ENCODE measurements around the gene TSPAN18. TPM values are rescaled to one million over a fixed set of nuclear protein-coding genes. Genes with fewer than 3 reads are reported as not detected.

Gene TSPAN18
- total RNA-seq, 1 experiment from 2014 or later, result 31.5 TPM

DNA sequence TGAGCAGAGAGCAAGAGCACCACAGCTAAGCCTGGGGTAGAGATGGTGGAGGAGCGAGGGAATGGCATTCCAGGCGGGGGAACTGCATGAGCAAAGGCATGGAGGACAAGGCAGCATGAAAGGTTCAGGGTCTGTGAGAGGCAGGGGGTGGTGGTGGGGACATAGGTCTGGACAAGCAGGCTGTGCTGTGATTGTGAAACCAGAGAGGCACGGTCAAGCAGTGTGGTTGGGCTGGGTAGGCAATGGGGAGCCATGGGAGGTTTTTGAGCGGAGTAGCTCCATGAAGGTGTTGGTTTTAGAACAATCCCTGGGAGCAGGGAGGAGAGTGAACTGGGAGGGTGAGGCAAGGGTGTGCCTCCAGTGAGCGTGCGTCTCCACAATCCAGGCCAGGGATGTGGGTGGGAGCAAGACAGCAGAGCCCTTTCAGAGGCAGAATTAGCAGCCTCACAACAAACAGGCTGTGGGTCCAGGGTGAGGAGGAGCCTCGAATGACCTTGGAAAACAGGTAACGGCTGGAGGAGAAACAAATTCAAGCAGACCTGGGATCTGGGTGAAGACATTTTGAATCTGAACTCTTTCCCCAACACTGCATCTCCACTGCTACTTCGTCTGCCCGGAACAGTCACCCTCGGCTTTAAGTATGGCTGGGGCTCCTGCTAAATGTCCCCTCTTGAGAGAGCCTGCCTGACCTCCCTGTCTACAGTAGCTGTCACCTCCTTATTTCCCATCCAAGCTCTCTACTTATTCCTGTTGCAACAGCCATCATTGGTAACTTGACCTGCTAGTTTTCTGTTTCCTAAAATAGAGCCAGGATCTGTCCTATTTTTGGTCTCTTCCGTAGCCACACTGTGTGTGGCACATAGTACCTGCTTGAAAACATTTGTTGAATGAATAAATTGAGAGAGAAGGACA is 27.0 kb upstream of the TSPAN18 start:
- H3K27me3 ChIP-seq, result 0 out of 2 replicates have a peak, but pooled peaks cover 5% of the 10 kb centered on the region
- H3K4me1 ChIP-seq, result peaks cover 3% of the 10 kb centered on the region; the same call in 1 of the 2 replicates
- H3K27ac ChIP-seq, result no peak overlapping the region
- no peak for DNase-seq
- H3K36me3 ChIP-seq, result no peaks in the 10 kb centered on the region
- no peaks in the 10 kb centered on the region for H3K9me3 ChIP-seq (replicated peaks)
- no peak overlapping the region for H3K4me3 ChIP-seq

DNA sequence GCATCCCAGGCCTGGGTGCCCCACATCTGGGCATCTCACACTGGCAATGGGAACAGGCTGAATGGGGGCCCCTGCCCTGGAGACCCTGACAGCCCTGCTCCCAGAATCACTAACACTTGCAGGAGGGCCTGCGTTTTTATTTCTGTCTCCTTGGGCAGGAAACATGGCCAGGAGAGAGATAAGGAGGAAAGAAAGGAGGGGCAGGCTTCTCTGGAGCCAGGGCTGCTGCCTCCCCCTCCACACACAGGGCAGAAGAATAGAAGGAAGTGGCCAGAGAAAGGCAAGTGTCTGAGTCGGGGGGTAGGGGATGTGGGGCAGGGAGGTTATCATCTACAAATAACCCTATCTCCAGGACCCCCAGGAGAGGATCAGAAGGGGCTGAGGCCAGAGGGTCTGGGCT is 25.5 kb upstream of the TSPAN18 start:
- Histone ChIP-seq H3K27ac (no peak overlapping the region), H3K4me3 (no peak overlapping the region), H3K27me3 (0 out of 2 replicates have a peak, but pooled peaks cover 5% of the 10 kb centered on the region), H3K4me1 (no peaks in the 10 kb centered on the region), H3K36me3 (no peaks in the 10 kb centered on the region), H3K9me3 (replicated peaks) (no peaks in the 10 kb centered on the region)
- no peak for DNase-seq

DNA sequence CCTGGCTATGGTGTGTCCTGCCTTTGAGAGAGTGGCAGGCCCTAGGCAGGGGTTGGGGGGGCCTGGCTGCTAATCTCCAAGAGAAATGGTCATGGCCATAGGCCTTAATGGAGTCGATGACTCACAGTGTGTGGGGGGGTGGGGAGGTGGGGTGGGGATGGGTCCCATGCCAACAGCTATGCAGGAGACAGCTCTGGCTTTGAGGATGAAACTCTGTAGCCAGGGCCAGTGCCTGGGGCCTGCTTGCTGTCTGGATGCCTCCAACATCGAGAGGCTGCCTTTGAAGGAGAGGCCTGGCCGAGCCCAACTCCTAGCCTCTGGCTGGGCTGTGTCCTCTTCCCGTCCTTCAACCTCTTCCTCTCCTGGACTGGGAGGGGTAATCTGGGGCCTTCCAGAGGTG is 23.9 kb upstream of the TSPAN18 start:
- Histone ChIP-seq H3K9me3 (replicated peaks) (no peaks in the 10 kb centered on the region), H3K27ac (no peak overlapping the region), H3K4me1 (peaks cover 6% of the 10 kb centered on the region), H3K4me3 (no peak overlapping the region), H3K36me3 (no peaks in the 10 kb centered on the region), H3K27me3 (0 out of 2 replicates have a peak, but pooled peaks cover 3% of the 10 kb centered on the region)
- no peak for DNase-seq

DNA sequence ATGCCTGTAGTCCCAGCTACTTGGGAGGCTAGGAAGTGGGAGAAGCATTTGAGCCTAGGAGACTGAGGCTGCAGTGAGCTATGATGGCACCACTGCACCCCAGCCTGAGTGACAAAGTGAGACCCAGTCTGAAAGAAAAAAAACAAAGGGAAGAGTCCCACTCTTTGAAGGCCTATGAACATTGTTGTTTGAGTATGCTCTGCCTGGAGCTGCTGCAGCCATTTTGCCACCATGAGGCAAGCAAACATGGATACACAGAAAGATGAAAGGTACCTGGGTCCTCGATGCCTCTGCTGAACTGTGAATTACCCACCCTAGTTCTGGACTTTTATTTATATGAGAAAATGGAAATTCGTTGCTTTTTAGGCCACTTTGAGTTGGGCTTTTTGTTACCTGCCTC is 19.7 kb upstream of the TSPAN18 start:
- no peak for DNase-seq
- Histone ChIP-seq H3K4me3 (no peak overlapping the region), H3K27ac (no peak overlapping the region), H3K27me3 (no peaks in the 10 kb centered on the region), H3K4me1 (peaks cover 19% of the 10 kb centered on the region), H3K36me3 (no peaks in the 10 kb centered on the region), H3K9me3 (replicated peaks) (no peaks in the 10 kb centered on the region; the same call in 1 of the 2 replicates)

DNA sequence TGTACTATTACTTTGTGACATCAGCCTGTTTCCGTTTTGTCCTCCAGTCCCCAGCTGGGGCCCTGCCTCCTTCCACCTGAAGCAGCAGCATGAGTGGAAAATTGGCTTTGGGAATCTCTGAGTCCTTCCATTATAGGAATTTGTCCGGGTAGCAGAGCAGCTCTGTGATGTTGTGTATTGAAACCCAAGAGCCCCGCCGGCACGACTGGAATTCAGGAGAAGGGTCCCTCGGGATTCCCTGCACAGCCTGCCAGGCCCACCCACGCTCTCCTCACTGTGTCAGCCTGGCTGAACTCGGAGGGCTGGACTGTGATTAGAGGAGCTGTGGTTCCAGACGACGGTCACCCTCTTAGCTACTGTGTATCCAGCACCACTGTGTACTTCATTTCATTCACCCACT is 18.8 kb upstream of the TSPAN18 start:
- no peak overlapping the region for H3K27ac ChIP-seq
- no peaks in the 10 kb centered on the region; the same call in 1 of the 2 replicates for H3K9me3 ChIP-seq (replicated peaks)
- H3K4me3 ChIP-seq, result no peak overlapping the region
- H3K4me1 ChIP-seq, result peaks cover 19% of the 10 kb centered on the region
- DNase-seq, result peak; percentile 85 to 88
- no peaks in the 10 kb centered on the region for H3K27me3 ChIP-seq
- H3K36me3 ChIP-seq, result no peaks in the 10 kb centered on the region

DNA sequence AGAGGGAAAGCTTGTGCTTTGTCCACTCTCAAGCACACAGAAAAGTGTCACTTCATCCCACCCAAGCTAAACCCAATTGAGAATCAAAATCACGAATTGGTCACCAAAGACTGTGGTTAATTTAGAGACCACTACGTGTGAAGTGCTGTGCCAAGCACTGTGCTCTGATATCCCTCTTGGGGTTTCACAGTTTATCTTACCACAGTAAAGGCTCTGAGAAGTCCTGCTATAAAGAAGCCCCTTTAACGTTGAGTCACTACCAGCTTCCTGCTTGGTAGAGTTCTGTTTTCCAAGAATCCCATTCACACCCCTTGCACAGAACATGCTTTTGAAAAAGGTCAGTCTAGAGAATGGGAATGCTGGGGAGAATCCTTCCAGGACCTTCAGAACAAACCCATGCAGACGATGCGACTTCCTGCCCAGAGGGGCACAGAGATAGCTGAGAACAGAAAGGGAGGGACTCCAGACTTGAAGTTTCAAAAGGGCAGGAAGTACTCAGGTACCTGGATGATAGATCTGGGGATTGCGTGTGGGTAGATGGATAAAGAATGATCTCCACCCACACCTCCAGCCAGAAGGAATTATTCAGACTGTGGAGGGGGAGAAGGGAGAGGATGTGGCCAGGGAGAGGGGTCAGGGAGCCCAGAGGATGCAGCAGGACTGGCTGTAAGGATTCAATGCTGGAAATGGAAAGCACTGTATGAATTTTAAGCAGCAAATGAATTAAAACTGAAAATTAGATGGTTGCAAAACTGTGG is 18.1 kb upstream of the TSPAN18 start:
- H3K27ac ChIP-seq, result no peak overlapping the region
- H3K27me3 ChIP-seq, result no peaks in the 10 kb centered on the region
- peaks cover 19% of the 10 kb centered on the region for H3K4me1 ChIP-seq
- no peak overlapping the region for H3K4me3 ChIP-seq
- DNase-seq, result no peak
- no peaks in the 10 kb centered on the region; the same call in 1 of the 2 replicates for H3K9me3 ChIP-seq (replicated peaks)
- H3K36me3 ChIP-seq, result no peaks in the 10 kb centered on the region

- H3K4me1 ChIP-seq, result peaks cover 19% of the 10 kb centered on the region
- H3K4me3 ChIP-seq, result no peak overlapping the region
- no peak overlapping the region for H3K27ac ChIP-seq
- H3K27me3 ChIP-seq, result no peaks in the 10 kb centered on the region; the same call in 1 of the 2 replicates
- DNase-seq, result no peak
- no peaks in the 10 kb centered on the region for H3K36me3 ChIP-seq
- no peaks in the 10 kb centered on the region; the same call in 1 of the 2 replicates for H3K9me3 ChIP-seq (replicated peaks)
Observed at GRCh38 chr11:44709281-44709562, 17.5 kb upstream of the TSPAN18 start.

- H3K4me3 ChIP-seq, result no peak overlapping the region
- no peaks in the 10 kb centered on the region; the same call in 1 of the 2 replicates for H3K9me3 ChIP-seq (replicated peaks)
- H3K4me1 ChIP-seq, result peaks cover 19% of the 10 kb centered on the region
- H3K27me3 ChIP-seq, result peaks cover 4% of the 10 kb centered on the region
- no peak overlapping the region for H3K27ac ChIP-seq
- H3K36me3 ChIP-seq, result no peaks in the 10 kb centered on the region
- no peak for DNase-seq
Observed at GRCh38 chr11:44709966-44710365, 16.8 kb upstream of the TSPAN18 start.

GRCh38 chr11:44711113-44711786 is 15.5 kb upstream of the TSPAN18 start:
- no peak overlapping the region for H3K27ac ChIP-seq
- DNase-seq, result peak; percentile 50 to 60
- peaks cover 19% of the 10 kb centered on the region for H3K4me1 ChIP-seq
- no peak overlapping the region for H3K4me3 ChIP-seq
- H3K9me3 ChIP-seq (replicated peaks), result no peaks in the 10 kb centered on the region; the same call in 1 of the 2 replicates
- H3K36me3 ChIP-seq, result no peaks in the 10 kb centered on the region
- peaks cover 7% of the 10 kb centered on the region for H3K27me3 ChIP-seq

DNA sequence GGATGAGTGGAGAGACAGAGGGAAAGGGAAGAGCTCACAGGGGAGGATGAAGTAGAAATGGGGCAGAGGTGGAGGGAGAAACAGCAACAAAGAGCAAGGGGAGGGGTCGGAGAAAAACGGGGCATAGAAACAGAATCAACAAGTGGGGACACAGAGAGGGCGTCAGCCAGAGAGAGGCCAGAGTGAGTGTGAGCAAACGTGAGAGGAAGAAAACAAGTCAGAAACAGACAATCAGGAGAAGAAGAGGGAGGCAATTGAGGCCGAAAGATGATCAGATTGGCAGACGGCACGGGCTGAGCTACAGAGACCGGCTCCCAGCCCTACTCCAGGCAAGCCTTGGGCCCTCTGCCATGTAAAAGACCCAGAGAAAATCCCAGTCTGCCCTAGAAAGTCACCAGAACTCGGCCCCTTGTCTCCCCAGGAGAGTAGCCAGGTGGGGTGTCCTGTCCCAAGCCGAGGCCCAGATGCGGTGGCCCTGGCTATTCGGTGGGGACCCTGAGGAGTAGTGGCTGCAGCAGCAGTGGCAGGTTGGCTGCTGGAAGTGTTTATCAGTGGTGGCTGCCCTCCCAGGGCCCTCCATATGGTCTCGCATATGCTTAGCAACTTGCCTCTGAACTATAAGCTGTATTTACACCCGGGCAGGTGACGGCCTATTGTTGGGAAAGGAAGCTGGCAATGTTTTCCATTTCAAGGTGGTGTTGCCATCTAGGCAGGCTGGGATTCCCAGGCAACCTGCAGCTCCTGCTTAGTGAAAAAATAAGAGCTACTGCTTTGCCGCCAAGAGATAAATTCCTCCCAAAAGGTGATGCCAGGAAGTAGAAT is 14.8 kb upstream of the TSPAN18 start:
- no peak for DNase-seq
- H3K36me3 ChIP-seq, result no peaks in the 10 kb centered on the region
- H3K27me3 ChIP-seq, result peaks cover 7% of the 10 kb centered on the region
- no peak overlapping the region for H3K27ac ChIP-seq
- peaks cover 19% of the 10 kb centered on the region for H3K4me1 ChIP-seq
- no peak overlapping the region for H3K4me3 ChIP-seq
- H3K9me3 ChIP-seq (replicated peaks), result no peaks in the 10 kb centered on the region; the same call in 1 of the 2 replicates

DNA sequence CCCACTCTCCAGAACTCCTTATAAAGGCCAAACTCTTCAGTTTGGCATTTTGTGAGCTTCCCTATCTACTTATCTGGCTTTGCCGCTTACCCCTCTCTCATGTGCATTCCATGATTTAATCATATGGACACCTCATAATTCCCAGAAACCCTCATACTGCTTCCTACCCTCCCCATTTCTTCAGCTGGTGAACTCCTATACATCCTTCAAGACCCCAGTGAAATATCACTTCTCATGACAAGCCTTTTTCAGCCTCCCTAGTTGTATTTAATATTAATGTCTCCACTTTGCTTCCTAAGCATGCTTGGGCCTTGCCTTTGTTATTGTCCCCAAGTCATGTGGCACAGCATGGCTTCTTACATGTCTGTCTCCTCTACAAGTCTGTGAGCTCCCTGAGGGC is 13.7 kb upstream of the TSPAN18 start:
- Histone ChIP-seq H3K4me1 (peaks cover 12% of the 10 kb centered on the region), H3K27me3 (peaks cover 7% of the 10 kb centered on the region), H3K4me3 (no peak overlapping the region), H3K27ac (no peak overlapping the region), H3K9me3 (replicated peaks) (no peaks in the 10 kb centered on the region; the same call in 1 of the 2 replicates), H3K36me3 (no peaks in the 10 kb centered on the region)
- no peak for DNase-seq

DNA sequence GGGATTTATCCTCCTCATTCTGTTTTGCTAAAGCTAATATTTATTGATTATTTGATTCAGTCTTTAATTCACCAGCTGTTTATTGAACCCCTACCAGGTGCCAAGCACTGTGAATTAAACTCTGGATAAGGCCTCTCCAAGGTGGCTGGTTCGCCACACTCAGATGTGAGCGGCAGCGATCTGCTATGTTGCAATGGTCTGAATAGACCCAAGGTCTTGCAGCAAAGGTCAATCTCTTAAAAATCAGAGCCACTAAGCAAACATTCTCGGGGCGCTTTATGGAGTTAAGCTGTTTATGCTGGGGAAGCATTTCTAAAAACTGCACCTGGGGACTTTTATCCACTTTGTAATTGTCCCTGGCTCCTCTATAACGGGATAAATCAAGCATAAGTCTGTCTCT is 10.5 kb upstream of the TSPAN18 start:
- Histone ChIP-seq H3K4me3 (no peak overlapping the region), H3K27ac (no peak overlapping the region), H3K4me1 (0 out of 2 replicates have a peak, but pooled peaks cover 2% of the 10 kb centered on the region), H3K9me3 (replicated peaks) (no peaks in the 10 kb centered on the region), H3K36me3 (no peaks in the 10 kb centered on the region), H3K27me3 (peaks cover 11% of the 10 kb centered on the region)
- DNase-seq, result no peak

DNA sequence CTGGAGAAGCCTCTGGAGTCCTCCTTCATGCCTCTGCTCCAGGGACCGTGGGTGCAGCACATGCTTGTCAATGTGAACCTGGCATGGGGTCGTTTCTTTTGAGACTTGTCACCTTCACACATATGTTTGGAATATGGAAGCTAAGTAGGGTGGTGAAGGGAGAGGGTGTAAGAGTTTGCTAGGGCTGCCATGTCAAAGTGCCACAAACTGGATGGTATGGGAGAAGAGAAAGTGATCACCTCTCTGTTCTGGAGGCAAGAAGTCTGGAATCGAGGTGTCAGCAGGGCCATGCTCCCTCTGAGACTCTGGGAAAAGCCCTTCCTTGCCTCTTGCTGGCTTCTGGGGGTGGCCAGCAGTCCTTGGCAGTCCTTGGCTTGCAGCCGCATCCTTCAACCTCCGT is 8.7 kb upstream of the TSPAN18 start:
- Histone ChIP-seq H3K27ac (no peak overlapping the region), H3K36me3 (no peaks in the 10 kb centered on the region), H3K9me3 (replicated peaks) (no peaks in the 10 kb centered on the region), H3K4me1 (no peaks in the 10 kb centered on the region), H3K4me3 (no peak overlapping the region), H3K27me3 (peaks cover 11% of the 10 kb centered on the region)
- DNase-seq, result no peak

Data from SJCRH30 (cell line).